GM21367 (cell line): ENCODE measurements around the gene NGEF.
"Not testable (repeated sequence)": the region's sequence is repeated elsewhere in the genome, so short reads cannot be mapped to it uniquely, and the experiment has no call there.

ENCODE experiments used
- ATAC-seq: cut with Tn5 transposase; IDR thresholded peaks from one replicate; pipeline ENCODE4 v1.9.1; 2021; ENCODE audit not compliant: unreplicated experiment

The NGEF gene

DNA sequence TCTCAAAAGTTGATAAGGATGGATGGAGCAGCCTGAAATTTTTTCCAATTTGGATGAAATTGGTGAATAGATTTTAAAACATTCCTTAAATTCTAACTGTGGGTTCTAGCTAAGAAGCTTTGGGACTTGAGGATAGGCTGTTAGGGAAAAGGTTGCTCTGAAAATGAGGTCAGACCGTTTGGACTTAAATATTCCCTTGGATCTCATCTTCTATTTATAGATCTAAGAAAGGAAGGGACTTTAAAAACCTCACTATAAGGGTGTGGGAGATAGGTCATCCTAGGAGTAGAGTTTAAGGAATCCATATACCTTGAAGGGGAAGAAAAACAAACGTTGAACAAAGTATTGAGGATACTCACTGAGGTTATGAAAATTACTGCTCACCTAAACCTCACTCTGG lies 160.4 kb downstream of the NGEF start:
- ATAC-seq: no peak

DNA sequence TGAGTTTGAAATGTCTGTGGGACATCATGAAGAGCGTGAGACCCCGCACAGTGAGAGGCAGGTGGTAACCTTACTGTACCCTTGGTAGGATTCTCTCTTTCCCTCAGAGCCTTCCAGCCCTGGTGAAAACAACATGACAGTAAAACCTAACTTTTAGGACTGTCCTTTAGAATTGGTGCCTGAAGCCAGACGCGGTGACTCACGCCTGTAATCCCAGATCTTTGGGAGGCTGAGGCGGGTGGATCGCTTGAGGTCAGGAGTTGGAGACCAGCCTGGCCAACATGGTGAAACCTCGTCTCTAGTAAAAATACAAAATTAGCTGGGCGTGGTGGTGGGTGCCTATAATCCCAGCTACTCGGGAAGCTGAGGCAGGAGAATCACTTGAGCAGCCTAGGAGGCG lies 161.0 kb downstream of the NGEF start:
- not testable (repeated sequence) for ATAC-seq

DNA sequence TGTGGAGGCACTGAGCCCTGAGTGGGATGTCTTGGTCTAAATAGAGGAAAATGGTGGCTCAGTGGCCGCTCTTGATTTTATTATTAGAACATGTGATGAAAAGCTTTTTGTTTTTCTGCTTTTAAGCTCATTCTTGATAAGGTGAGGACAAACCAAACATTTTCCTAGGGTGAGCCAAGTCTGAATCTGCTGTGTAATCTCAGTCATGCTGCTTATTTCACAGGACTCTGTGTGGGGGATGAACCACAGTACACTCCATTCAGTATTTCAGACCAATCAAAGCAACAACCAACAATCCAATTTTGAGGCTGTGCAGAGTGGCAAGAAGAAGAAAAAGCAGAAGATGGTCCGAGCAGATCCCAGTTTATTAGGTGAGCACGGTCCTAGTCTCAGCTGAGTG lies 163.0 kb downstream of the NGEF start:
- ATAC-seq: no peak

DNA sequence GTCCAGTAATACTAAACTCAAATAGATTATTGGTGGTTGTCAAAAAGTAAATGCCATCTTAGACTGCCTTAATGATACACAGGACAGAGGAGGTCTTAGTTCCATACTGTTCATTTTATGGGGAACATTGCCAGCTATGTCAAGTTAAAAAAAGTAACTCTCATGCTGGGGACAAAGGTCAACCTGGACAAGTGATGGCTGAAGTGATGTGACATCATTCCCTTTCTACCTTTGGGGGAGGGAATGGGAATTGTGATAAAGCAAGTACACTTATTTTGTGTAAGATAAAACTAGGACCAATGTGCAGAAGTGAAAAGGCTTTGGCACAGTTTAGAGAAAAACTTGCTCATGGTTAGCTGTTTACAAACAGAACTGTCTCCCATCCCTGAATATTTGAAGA lies 167.0 kb downstream of the NGEF start:
- ATAC-seq: no peak

DNA sequence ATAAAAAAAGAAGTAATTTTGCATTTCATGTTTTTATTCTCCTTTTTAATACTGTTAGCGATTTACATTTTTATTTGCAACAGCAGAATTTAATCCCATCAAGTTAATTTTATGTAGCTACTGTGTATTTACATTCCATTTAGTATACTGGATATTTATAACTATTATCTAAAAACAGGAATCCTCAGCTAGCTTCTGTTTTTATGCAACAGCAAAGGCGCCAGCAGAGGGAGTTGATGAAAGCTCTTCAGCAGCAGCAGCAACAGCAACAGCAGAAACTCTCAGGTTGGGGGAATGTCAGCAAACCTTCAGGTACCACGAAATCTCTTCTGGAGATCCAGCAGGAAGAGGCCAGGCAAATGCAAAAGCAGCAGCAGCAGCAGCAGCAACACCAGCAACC lies 169.2 kb downstream of the NGEF start:
- ATAC-seq: no peak

DNA sequence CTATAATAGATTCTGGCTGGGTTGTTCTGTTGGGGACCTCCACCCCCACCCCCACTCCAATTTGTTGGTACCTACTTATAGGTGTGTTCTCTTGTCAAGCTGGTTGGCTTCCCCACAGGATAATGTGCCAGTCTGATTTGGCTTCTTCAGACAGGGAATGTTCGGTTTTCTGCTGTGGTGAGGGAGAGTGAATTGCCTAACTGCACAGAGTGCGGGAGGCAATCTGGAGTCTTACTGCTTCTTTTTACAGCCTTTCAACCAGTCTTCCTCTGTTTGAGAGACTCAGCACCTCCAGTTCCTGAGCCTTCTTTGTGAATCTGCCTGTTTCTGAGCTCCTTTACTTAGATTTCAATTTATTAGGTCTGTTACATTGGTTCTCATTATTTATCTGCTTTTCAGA lies 170.4 kb downstream of the NGEF start:
- no peak for ATAC-seq

DNA sequence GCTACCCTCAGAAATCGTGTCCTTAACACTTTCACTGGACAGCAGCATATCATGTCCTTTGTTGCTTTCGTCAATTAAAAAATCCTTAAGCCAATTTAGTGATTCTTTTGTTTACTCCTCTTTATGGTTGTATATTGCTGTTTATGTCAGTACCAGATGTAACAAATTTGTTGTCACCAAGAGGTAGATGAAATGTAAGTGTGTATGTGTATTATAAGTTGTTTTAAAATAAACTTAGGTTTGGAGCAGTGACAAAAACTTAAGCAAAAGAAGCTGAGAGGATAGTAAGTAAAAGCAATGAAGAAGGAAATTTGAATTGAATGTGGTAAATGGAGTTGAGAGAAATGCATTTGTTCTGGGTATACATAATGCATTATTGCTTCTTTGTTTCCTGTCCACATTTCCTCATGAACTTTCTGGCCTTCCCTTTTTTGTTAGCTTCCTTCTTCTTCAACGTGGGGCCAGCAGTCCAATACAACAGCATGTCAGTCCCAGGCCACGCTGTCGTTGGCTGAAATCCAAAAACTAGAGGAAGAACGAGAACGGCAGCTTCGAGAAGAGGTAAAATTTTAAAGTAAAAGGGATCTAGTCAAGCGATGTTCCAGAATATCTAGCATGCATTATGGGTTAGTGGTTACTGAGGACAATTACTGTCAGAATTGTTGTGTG lies 173.5 kb downstream of the NGEF start:
- no peak for ATAC-seq

DNA sequence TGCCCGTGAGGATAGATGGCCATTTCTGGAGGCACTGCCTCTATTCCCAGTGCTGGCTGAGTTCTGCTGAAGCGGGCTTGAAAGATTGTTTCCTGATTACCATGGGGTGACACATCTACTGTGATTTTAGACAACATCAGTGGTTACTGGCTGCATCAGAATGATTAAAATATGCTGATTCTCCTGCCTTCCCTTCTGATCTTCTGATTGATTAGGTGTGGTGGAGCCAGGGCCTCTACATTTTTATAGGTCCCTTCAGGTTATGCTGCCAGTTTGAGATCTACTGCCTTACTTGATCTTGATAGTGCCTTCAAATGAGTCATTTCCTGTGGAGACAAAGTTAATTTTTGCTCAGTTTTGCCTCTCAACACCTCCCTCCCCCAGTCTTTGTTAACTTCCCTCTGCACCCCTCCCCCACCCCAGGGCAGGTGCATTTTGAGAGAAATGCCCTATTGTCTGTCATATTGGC lies 174.6 kb downstream of the NGEF start:
- peak; percentile 66 for ATAC-seq

DNA sequence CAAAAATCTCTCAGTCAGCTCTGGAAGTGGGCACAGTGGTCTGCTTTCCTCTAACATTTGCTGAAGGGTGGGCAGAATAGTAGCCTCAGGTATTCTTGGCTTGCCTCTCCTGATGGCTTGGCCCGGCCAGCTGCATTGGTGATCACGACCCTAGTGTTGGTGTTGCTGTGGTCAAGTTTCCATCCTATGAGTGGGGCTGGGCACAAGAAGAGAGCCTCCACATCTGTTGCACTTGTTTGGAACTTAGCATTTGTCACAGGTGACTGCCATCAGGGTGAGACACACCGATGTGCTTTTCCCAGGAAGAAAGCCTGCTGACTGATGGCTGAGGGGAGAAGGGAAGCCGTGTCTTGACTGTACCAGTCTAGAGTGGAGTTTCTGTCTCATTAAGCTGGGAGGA lies 176.1 kb downstream of the NGEF start:
- no peak for ATAC-seq

DNA sequence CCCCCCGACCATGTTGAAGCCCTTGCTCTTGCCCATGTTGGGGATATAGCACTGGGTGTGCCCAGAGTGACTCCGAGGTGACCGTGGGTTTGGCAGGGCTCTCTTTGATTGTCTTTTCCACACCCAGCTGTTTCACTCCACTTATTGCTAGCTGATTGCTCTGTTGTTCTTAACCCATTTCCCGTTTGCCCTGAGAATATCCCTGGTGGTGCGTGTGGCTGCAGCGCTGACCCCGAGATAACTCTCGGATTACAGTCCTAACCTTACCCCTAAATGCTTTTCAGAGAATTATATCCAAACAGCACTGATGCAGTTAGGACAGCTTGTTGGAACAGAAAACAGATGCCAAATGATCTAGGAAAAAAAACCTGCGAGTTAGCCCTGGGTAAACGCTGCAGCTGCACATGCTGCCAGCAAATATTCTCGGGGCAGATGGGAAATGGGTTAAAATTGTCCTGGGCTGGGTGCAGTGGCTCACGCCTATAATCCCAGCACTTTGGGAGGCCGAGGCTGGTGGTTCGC lies 177.3 kb downstream of the NGEF start:
- ATAC-seq: no peak

DNA sequence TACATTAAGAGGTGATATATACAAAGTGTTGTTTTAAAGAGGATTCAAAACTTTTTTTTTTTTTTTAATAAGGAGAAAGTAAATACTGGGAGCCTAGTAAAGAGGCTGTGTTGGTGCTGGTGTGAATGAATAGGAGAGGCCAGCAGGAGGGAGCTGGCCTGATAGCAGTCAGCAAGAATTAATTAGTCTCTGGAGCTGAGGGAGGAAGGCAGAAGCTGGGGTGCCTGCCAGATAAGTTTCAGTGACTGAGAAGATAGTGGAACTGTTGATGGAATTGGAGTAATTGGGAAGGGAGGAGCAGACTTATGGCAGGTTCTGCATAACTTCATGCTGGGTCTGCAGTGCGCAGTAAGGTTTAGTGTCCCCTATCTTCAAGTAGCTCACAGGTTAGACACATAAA lies 179.2 kb downstream of the NGEF start:
- no peak for ATAC-seq

DNA sequence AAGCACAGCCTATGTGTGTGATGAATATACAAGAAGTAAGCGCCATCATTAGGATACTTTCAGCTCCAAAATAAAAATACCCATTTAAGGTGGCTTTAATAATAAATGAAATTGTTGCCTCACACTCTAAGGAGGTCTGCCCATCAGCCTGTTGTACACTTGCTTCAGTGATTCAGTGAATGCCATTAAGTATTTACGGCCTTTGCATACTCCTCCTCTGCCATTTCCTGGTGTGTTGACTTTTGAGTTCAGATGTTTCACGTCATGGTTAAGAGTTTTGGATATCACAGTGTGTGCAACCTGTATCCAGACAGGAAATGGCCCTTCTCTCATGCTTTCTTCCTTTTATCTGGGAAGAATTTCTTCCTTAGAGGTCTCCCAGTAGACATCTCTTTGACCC lies 181.6 kb downstream of the NGEF start:
- ATAC-seq: no peak

DNA sequence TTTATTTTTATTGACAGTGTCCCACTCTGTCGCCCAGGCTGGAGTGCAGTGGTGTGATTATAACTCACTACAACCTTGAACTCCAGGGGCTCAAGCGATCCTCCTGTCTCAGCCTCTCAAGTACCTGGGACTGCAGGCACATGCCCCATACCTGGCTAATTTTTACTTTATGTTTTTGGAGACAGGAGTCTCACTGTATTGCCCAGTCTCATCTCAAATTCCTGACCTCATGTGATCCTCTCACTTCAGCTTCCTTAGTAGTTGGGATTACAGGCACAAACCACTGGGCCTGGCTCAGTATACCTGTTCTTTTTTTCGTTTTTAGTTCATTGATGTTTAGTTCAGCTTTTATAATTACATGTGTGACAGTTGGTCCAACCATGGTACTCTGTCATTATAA lies 183.1 kb downstream of the NGEF start:
- ATAC-seq: no peak
